H9 (cell line): ENCODE data around the gene MRPL43. TPM values are rescaled to one million over a fixed set of nuclear protein-coding genes. Genes with fewer than 3 reads are reported as not detected.

ENCODE experiments used
- DNase-seq: peaks from one replicate; pipeline ENCODE4 v3.0.0-alpha.2; 2017
- H2AFZ ChIP-seq: one replicate; pipeline ENCODE4 v1.6.1; 2013; ENCODE audit warnings: mild to moderate bottlenecking, low read length, control low read depth, moderate library complexity
- H2AK5ac ChIP-seq: 2 replicates; pipeline ENCODE4 v1.6.1; 2013; ENCODE audit warnings: low read length, control low read depth, mixed read lengths; ENCODE audit not compliant: insufficient read length
- H2BK120ac ChIP-seq: one replicate; pipeline ENCODE4 v1.6.1; 2013; ENCODE audit warnings: low read depth, mild to moderate bottlenecking, low read length, control low read depth, inconsistent platforms; ENCODE audit not compliant: poor library complexity, severe bottlenecking
- H2BK12ac ChIP-seq: 2 replicates; pipeline ENCODE4 v1.6.1; 2013; ENCODE audit warnings: low read length, control low read depth, mixed read lengths, low read depth; ENCODE audit not compliant: insufficient read length
- H2BK15ac ChIP-seq: 2 replicates; pipeline ENCODE4 v1.6.1; 2013; ENCODE audit warnings: low read depth, low read length, control low read depth
- H2BK20ac ChIP-seq: one replicate; pipeline ENCODE4 v1.6.1; 2013; ENCODE audit warnings: low read depth, mild to moderate bottlenecking, low read length, control low read depth, inconsistent platforms; ENCODE audit not compliant: poor library complexity, severe bottlenecking
- H2BK5ac ChIP-seq: 2 replicates; pipeline ENCODE4 v1.6.1; 2013; ENCODE audit warnings: low read length, control low read depth, mixed read lengths; ENCODE audit not compliant: insufficient read length
- H3K14ac ChIP-seq: 2 replicates; pipeline ENCODE4 v1.6.1; 2013; ENCODE audit warnings: low read length, control low read depth; ENCODE audit not compliant: insufficient read depth
- H3K18ac ChIP-seq: 2 replicates; pipeline ENCODE4 v1.6.1; 2013; ENCODE audit warnings: low read depth, mild to moderate bottlenecking, mixed read lengths, low read length, control low read depth; ENCODE audit not compliant: insufficient read length
- H3K23ac ChIP-seq: 2 replicates; pipeline ENCODE4 v1.6.1; 2013; ENCODE audit warnings: low read length, control low read depth, mixed read lengths, low read depth; ENCODE audit not compliant: insufficient read length
- H3K23me2 ChIP-seq: 2 replicates; pipeline ENCODE4 v1.6.1; 2013; ENCODE audit warnings: low read depth, mild to moderate bottlenecking, mixed read lengths, low read length, control low read depth; ENCODE audit not compliant: insufficient read length, poor library complexity, severe bottlenecking
- H3K27ac ChIP-seq: 2 replicates; pipeline ENCODE4 v1.5.1; 2013; ENCODE audit warnings: low read length, control low read depth, mixed read lengths, low read depth; ENCODE audit not compliant: insufficient read length
- H3K27me3 ChIP-seq: 2 replicates; pipeline ENCODE4 v1.6.1; 2013; ENCODE audit warnings: low read length, control low read depth, inconsistent platforms; ENCODE audit not compliant: insufficient read depth
- H3K4ac ChIP-seq: 2 replicates; pipeline ENCODE4 v1.6.1; 2013; ENCODE audit warnings: low read depth, mild to moderate bottlenecking, control low read depth, inconsistent platforms, low read length, moderate library complexity
- H3K4me1 ChIP-seq: 2 replicates; pipeline ENCODE4 v1.6.1; 2013; ENCODE audit warnings: low read length, control low read depth, inconsistent platforms; ENCODE audit not compliant: insufficient read depth
- H3K4me2 ChIP-seq: 2 replicates; pipeline ENCODE4 v1.6.1; 2013; ENCODE audit warnings: low read length, control low read depth, mixed read lengths; ENCODE audit not compliant: insufficient read length, insufficient read depth
- H3K56ac ChIP-seq: 2 replicates; pipeline ENCODE4 v1.6.1; 2013; ENCODE audit warnings: low read depth, mild to moderate bottlenecking, mixed read lengths, low read length, control low read depth; ENCODE audit not compliant: insufficient read length
- H3K79me1 ChIP-seq: 2 replicates; pipeline ENCODE4 v1.6.1; 2013; ENCODE audit warnings: low read depth, mild to moderate bottlenecking, moderate library complexity, low read length, control low read depth, inconsistent platforms; ENCODE audit not compliant: insufficient read depth, poor library complexity, severe bottlenecking
- H3K79me2 ChIP-seq: 2 replicates; pipeline ENCODE4 v1.6.1; 2013; ENCODE audit warnings: low read length, control low read depth, inconsistent platforms; ENCODE audit not compliant: insufficient read depth
- H3K9ac ChIP-seq: 2 replicates; pipeline ENCODE4 v1.6.1; 2013; ENCODE audit warnings: low read length, control low read depth, mixed read lengths; ENCODE audit not compliant: insufficient read length; ENCODE audit errors: extremely low read depth
- H3K9me3 ChIP-seq: one replicate; pipeline ENCODE4 v1.6.1; 2013; ENCODE audit warnings: low read depth, low read length, inconsistent platforms; ENCODE audit not compliant: control insufficient read depth
- H3T11ph ChIP-seq: one replicate; pipeline ENCODE4 v1.6.1; 2013; ENCODE audit warnings: mild to moderate bottlenecking, low read length, control low read depth, inconsistent platforms
- H4K20me1 ChIP-seq: one replicate; pipeline ENCODE4 v1.6.1; 2013; ENCODE audit not compliant: control insufficient read depth, insufficient read length, insufficient read depth
- H4K5ac ChIP-seq: 2 replicates; pipeline ENCODE4 v1.6.1; 2013; ENCODE audit warnings: low read depth, mild to moderate bottlenecking, mixed read lengths, low read length, control low read depth; ENCODE audit not compliant: insufficient read length
- H4K8ac ChIP-seq: replicated peaks from 2 replicates; pipeline ENCODE4 v1.6.1; 2013; ENCODE audit warnings: low read length, control low read depth, mixed read lengths, low read depth; ENCODE audit not compliant: insufficient read length
- H4K91ac ChIP-seq: 2 replicates; pipeline ENCODE4 v1.6.1; 2013; ENCODE audit warnings: low read depth, mild to moderate bottlenecking, moderate library complexity, mixed read lengths, low read length, control low read depth; ENCODE audit not compliant: insufficient read length
- H3K27ac Mint-ChIP-seq, 3 experiments: 2 replicates in 2 of 3; 3 replicates in 1 of 3; pipeline ENCODE4 v1.8.0; 2020 to 2021; ENCODE audit warnings: mixed read lengths in 3 of 3, mild to moderate bottlenecking in 1 of 3, moderate library complexity in 1 of 3
- H3K27me3 Mint-ChIP-seq: 2 replicates; pipeline ENCODE4 v1.8.0; 2021; ENCODE audit warnings: low read depth, mild to moderate bottlenecking, moderate library complexity, mixed read lengths
- H3K36me3 Mint-ChIP-seq, 3 experiments: 2 replicates in 2 of 3; 3 replicates in 1 of 3; pipeline ENCODE4 v1.8.0; 2020 to 2021; ENCODE audit warnings: low read depth in 3 of 3, mixed read lengths in 3 of 3; ENCODE audit not compliant: insufficient read depth in 1 of 3
- H3K4me1 Mint-ChIP-seq, 2 experiments: 2 replicates each; pipeline ENCODE4 v1.8.0; 2020; ENCODE audit warnings: mixed read lengths in 2 of 2
- H3K4me3 Mint-ChIP-seq, 2 experiments: 2 replicates in 1 of 2; 3 replicates in 1 of 2; pipeline ENCODE4 v1.8.0; 2020 to 2021; ENCODE audit warnings: mild to moderate bottlenecking in 2 of 2, mixed read lengths in 2 of 2, moderate library complexity in 1 of 2
- H3K9me3 Mint-ChIP-seq, 2 experiments: 2 replicates in 1 of 2; 3 replicates in 1 of 2; pipeline ENCODE4 v1.8.0; 2020; ENCODE audit warnings: mild to moderate bottlenecking in 2 of 2, mixed read lengths in 2 of 2, moderate library complexity in 1 of 2
- WGBS: extraction: QIAGEN DNeasy Blood & Tissue Kit; methylation state at CpG from one replicate; pipeline ENCODE4 v1.1.7; 2013; ENCODE audit warnings: missing lambda C conversion rate, low lambda C conversion rate, mixed read lengths; ENCODE audit not compliant: insufficient read length; ENCODE audit errors: extremely low coverage; 5-methylcytosine and 5-hydroxymethylcytosine counted together
- total RNA-seq: library from RNA; stranded (reverse); gene quantifications from 2 replicates; pipeline ENCODE4 v1.2.1, GENCODE V29; 2021
- TF ChIP-seq, protein P1 (sequence below): fragments of 200-600 bp; sonication (generic); conservative IDR thresholded peaks from 3 replicates; pipeline ENCODE4 v1.8.0; 2021; ENCODE audit warnings: antibody characterized with exemption, mild to moderate bottlenecking

Gene MRPL43
- total RNA-seq, 1 experiment from 2014 or later: 70.3 TPM

DNA sequence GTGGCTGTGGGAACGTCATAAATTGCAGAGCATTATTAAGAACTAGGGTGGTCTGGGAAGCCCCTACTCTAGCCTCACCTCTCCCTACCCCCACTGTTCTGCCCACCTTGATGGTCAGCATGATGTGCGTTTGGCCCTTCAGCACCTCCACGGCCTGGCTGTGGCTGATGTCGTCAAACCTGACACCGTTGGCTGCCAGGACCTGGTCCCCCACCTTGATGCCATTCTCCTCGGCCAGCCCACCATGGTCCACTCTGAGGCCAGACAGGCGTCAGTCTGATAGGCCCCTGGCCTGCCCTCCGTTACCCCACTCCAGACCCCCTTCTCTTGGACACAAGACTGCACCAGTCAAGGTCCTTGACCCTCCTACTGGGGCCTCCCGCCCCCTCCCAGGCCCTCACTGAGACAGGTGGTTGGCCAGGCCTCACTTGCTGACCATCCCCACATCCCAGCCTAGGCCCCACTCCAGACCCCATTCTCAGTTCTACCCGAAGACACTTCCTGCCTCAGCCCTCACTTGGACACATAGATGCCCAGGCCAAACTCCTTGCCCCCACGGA, 34.5 kb upstream of the MRPL43 start:
- Histone ChIP-seq H2BK20ac (no peak overlapping the region), H4K91ac (no peak overlapping the region), H3K23ac (no peak overlapping the region), H3T11ph (no peak overlapping the region), H3K9ac (no peak overlapping the region), H3K14ac (no peak overlapping the region), H3K27me3 (peaks cover 17% of the 10 kb centered on the region; the same call in 1 of the 2 replicates), H4K5ac (no peak overlapping the region), H2AFZ (no peak overlapping the region), H3K18ac (no peak overlapping the region), H3K4me2 (no peak overlapping the region), H3K23me2 (peaks cover 10% of the 10 kb centered on the region), H3K79me2 (no peaks in the 10 kb centered on the region), H3K56ac (no peak overlapping the region), H2BK120ac (no peak overlapping the region), H4K20me1 (no peaks in the 10 kb centered on the region), H2BK5ac (no peak overlapping the region), H3K27ac (no peak overlapping the region), H3K4me1 (no peaks in the 10 kb centered on the region; the same call in 1 of the 2 replicates), H3K9me3 (no peaks in the 10 kb centered on the region), H2BK12ac (no peak overlapping the region), H2BK15ac (no peak overlapping the region), H3K79me1 (no peaks in the 10 kb centered on the region), H3K4ac (no peak overlapping the region), H4K8ac (no peak overlapping the region), H2AK5ac (no peak overlapping the region)
- H3K27ac Mint-ChIP-seq: no peak overlapping the region
- DNase-seq: no peak
- TF ChIP-seq, protein P1, sequence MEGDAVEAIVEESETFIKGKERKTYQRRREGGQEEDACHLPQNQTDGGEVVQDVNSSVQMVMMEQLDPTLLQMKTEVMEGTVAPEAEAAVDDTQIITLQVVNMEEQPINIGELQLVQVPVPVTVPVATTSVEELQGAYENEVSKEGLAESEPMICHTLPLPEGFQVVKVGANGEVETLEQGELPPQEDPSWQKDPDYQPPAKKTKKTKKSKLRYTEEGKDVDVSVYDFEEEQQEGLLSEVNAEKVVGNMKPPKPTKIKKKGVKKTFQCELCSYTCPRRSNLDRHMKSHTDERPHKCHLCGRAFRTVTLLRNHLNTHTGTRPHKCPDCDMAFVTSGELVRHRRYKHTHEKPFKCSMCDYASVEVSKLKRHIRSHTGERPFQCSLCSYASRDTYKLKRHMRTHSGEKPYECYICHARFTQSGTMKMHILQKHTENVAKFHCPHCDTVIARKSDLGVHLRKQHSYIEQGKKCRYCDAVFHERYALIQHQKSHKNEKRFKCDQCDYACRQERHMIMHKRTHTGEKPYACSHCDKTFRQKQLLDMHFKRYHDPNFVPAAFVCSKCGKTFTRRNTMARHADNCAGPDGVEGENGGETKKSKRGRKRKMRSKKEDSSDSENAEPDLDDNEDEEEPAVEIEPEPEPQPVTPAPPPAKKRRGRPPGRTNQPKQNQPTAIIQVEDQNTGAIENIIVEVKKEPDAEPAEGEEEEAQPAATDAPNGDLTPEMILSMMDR: no peak
- H3K27me3 Mint-ChIP-seq: peaks cover 54% of the 10 kb centered on the region
- peaks cover 6 to 17% of the 10 kb centered on the region in 2 experiments for H3K4me1 Mint-ChIP-seq
- no peak overlapping the region; a peak in 1 of 5 replicates for H3K4me3 Mint-ChIP-seq
- no peaks in the 10 kb centered on the region for H3K9me3 Mint-ChIP-seq
- no peaks in the 10 kb centered on the region for H3K36me3 Mint-ChIP-seq
- no CpG with 5 or more reads among the region's 11 CpGs for WGBS
